ENCODE data around the gene ADAMTS6.

Gene ADAMTS6

DNA sequence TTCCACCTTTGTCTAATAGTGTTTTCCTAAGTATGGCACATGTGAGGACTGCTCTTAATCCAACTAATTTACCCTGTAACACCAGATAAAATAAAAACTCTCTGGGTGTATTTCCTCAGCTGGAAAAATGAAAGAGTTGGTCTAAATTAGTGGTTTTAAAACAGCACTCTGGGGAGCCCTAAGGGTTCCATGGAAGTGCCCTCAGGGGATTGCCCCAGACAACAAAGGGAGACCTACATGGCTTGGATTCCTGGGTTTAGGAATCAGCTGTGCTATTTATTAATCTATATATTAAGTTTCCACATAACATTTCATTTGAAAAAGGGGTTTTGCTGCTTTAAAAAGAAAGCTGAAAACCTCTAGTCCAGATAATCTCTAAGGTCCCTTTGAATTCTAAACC is 20.2 kb downstream of the ADAMTS6 start:
- Histone ChIP-seq H2AFZ (ENCODE audit: low read depth, low read length) (no peak overlapping the region), H3K9ac (ENCODE audit: low read depth, low read length) (no peak overlapping the region), H3K4me2 (ENCODE audit: insufficient read depth, low read length) (no peak overlapping the region), H3K79me2 (ENCODE audit: insufficient read depth, low read length) (no peaks in the 10 kb centered on the region), H3K4me3 (ENCODE audit: low read depth in 1 of 2, low read length in 2 of 2) (no peak overlapping the region), H3K36me3 (ENCODE audit: insufficient read depth, low read length) (no peaks in the 10 kb centered on the region), H4K20me1 (ENCODE audit: insufficient read depth, low read length) (no peaks in the 10 kb centered on the region), H3K9me3 (ENCODE audit: insufficient read depth, low read length, severe bottlenecking) (no peaks in the 10 kb centered on the region), H3K27me3 (ENCODE audit: insufficient read depth, low read length, poor library complexity) (no peaks in the 10 kb centered on the region), H3K27ac (ENCODE audit: low read length) (no peak overlapping the region), H3K4me1 (ENCODE audit: insufficient read depth, low read length) (no peaks in the 10 kb centered on the region)
- DNase-seq (no peak), ATAC-seq (ENCODE audit: insufficient read depth, low read depth) (no peak)
- TF ChIP-seq, protein P1, sequence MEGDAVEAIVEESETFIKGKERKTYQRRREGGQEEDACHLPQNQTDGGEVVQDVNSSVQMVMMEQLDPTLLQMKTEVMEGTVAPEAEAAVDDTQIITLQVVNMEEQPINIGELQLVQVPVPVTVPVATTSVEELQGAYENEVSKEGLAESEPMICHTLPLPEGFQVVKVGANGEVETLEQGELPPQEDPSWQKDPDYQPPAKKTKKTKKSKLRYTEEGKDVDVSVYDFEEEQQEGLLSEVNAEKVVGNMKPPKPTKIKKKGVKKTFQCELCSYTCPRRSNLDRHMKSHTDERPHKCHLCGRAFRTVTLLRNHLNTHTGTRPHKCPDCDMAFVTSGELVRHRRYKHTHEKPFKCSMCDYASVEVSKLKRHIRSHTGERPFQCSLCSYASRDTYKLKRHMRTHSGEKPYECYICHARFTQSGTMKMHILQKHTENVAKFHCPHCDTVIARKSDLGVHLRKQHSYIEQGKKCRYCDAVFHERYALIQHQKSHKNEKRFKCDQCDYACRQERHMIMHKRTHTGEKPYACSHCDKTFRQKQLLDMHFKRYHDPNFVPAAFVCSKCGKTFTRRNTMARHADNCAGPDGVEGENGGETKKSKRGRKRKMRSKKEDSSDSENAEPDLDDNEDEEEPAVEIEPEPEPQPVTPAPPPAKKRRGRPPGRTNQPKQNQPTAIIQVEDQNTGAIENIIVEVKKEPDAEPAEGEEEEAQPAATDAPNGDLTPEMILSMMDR (IDR thresholded peaks at IDR 0.05; ENCODE audit: borderline replicate concordance, extremely low read depth, low read length, poor library complexity, severe bottlenecking) = no peak
- no peak for TF ChIP-seq EZH2 (IDR thresholded peaks at IDR 0.05; ENCODE audit: borderline replicate concordance, low read depth, low read length, severe bottlenecking)

DNA sequence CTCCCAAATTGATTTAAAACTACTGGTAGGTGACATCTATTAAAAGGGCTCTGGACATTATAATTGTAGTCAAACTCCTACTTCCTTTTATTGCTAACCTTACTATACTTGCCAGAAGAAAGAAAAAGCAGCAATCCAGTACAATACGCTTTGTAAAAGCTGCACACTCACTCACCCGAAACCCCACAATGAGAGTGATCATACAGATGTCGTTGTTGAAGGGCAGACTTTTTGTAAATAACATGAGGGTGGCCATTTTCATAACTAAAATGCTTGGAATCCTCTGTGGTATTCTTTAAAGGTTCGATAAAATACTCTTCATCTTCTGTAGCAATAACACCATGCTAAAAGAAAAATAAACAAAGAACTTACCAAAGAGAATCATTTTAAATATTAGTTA is 21.7 kb downstream of the ADAMTS6 start:
- Histone ChIP-seq H3K27ac (ENCODE audit: low read length) (no peak overlapping the region), H3K4me1 (ENCODE audit: insufficient read depth, low read length) (no peaks in the 10 kb centered on the region), H3K9ac (ENCODE audit: low read depth, low read length) (no peak overlapping the region), H3K27me3 (ENCODE audit: insufficient read depth, low read length, poor library complexity) (no peaks in the 10 kb centered on the region), H3K79me2 (ENCODE audit: insufficient read depth, low read length) (no peaks in the 10 kb centered on the region), H3K9me3 (ENCODE audit: insufficient read depth, low read length, severe bottlenecking) (no peaks in the 10 kb centered on the region), H3K4me2 (ENCODE audit: insufficient read depth, low read length) (no peak overlapping the region), H3K4me3 (ENCODE audit: low read depth in 1 of 2, low read length in 2 of 2) (no peak overlapping the region), H2AFZ (ENCODE audit: low read depth, low read length) (no peak overlapping the region), H4K20me1 (ENCODE audit: insufficient read depth, low read length) (no peaks in the 10 kb centered on the region), H3K36me3 (ENCODE audit: insufficient read depth, low read length) (no peaks in the 10 kb centered on the region)
- DNase-seq (no peak), ATAC-seq (ENCODE audit: insufficient read depth, low read depth) (no peak)
- TF ChIP-seq, protein P1 (IDR thresholded peaks at IDR 0.05; ENCODE audit: borderline replicate concordance, extremely low read depth, low read length, poor library complexity, severe bottlenecking) = no peak
- TF ChIP-seq EZH2 (IDR thresholded peaks at IDR 0.05; ENCODE audit: borderline replicate concordance, low read depth, low read length, severe bottlenecking) = no peak

DNA sequence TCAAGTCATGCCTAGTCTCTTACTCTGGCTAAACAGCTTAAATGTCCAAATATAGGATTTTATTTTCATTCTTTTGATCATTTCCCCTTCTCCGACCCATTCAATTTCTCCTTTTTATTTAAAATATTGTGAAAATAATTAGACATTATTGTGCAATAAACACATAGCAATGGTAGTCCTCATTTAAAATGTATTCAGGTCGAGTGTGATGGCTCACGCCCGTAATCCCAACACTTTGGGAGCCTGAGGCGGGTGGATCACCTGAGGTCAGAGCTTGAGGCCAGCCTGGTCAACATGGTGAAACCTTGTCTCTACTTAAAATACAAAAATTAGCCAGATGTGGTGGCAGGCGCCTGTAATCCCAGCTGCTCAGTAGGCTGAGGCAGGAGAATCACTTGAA is 26.7 kb downstream of the ADAMTS6 start:
- no peaks in the 10 kb centered on the region for H3K79me2 ChIP-seq (ENCODE audit: insufficient read depth, low read length)
- no peak overlapping the region for H3K9ac ChIP-seq (ENCODE audit: low read depth, low read length)
- DNase-seq (no peak), ATAC-seq (ENCODE audit: insufficient read depth, low read depth) (no peak)
- H4K20me1 ChIP-seq (ENCODE audit: insufficient read depth, low read length) = no peaks in the 10 kb centered on the region
- H3K36me3 ChIP-seq (ENCODE audit: insufficient read depth, low read length) = no peaks in the 10 kb centered on the region
- no peak overlapping the region for H2AFZ ChIP-seq (ENCODE audit: low read depth, low read length)
- H3K4me1 ChIP-seq (ENCODE audit: insufficient read depth, low read length) = no peaks in the 10 kb centered on the region
- no peak overlapping the region for H3K4me3 ChIP-seq (ENCODE audit: low read depth in 1 of 2, low read length in 2 of 2)
- H3K4me2 ChIP-seq (ENCODE audit: insufficient read depth, low read length) = no peak overlapping the region
- no peaks in the 10 kb centered on the region for H3K9me3 ChIP-seq (ENCODE audit: insufficient read depth, low read length, severe bottlenecking)
- no peaks in the 10 kb centered on the region for H3K27me3 ChIP-seq (ENCODE audit: insufficient read depth, low read length, poor library complexity)
- TF ChIP-seq, protein P1 (IDR thresholded peaks at IDR 0.05; ENCODE audit: borderline replicate concordance, extremely low read depth, low read length, poor library complexity, severe bottlenecking) = no peak
- TF ChIP-seq EZH2 (IDR thresholded peaks at IDR 0.05; ENCODE audit: borderline replicate concordance, low read depth, low read length, severe bottlenecking) = no peak
- H3K27ac ChIP-seq (ENCODE audit: low read length) = no peak overlapping the region

DNA sequence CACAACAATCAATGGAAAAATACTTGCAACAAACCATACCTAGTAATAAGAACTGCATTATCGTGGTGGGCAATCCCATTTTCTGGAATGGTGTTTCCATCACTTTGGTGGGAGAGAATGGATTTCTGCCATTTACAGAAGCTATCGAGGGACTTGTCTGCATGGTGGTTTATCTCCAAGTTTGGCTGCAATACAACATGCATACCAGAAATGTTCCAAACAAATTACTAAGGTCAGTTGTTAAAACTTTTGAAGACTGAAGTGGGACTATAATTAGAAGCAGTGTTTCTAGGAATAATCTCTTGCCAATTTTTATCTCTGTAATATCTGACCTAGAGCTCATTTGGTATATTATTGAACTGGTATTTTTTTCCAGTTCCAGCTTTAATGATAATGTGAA is 30.3 kb downstream of the ADAMTS6 start:
- Histone ChIP-seq H3K27me3 (ENCODE audit: insufficient read depth, low read length, poor library complexity) (no peaks in the 10 kb centered on the region), H3K4me3 (ENCODE audit: low read depth in 1 of 2, low read length in 2 of 2) (no peak overlapping the region), H3K36me3 (ENCODE audit: insufficient read depth, low read length) (no peaks in the 10 kb centered on the region), H3K4me1 (ENCODE audit: insufficient read depth, low read length) (no peaks in the 10 kb centered on the region), H3K4me2 (ENCODE audit: insufficient read depth, low read length) (no peak overlapping the region), H3K9ac (ENCODE audit: low read depth, low read length) (no peak overlapping the region), H3K9me3 (ENCODE audit: insufficient read depth, low read length, severe bottlenecking) (no peaks in the 10 kb centered on the region), H2AFZ (ENCODE audit: low read depth, low read length) (no peak overlapping the region), H3K79me2 (ENCODE audit: insufficient read depth, low read length) (no peaks in the 10 kb centered on the region), H4K20me1 (ENCODE audit: insufficient read depth, low read length) (no peaks in the 10 kb centered on the region), H3K27ac (ENCODE audit: low read length) (no peak overlapping the region)
- no peak for DNase-seq
- no peak for TF ChIP-seq EZH2 (IDR thresholded peaks at IDR 0.05; ENCODE audit: borderline replicate concordance, low read depth, low read length, severe bottlenecking)
- TF ChIP-seq, protein P1 (IDR thresholded peaks at IDR 0.05; ENCODE audit: borderline replicate concordance, extremely low read depth, low read length, poor library complexity, severe bottlenecking) = no peak
- ATAC-seq (ENCODE audit: insufficient read depth, low read depth) = no peak
